ENCODE data around the gene TAX1BP1.

Gene TAX1BP1

DNA sequence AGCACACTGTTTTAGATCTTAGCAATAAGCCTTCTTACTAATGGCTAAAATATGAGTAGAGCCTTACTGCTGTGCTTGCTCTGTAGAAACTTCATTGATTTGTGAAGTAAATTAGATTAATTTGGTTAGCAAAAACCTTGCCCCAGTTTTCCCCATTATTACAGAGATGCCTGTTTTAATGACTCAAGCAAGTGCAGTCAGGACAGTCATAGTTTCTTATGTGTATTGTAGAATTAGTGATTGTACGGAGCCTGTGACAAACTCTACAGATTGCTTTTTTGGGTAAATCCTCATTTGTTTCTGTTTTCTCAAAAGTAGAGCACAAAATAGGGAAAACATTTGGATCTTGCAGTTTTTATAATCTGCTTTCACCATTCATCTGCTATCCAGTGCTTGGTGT is 7.0 kb downstream of the TAX1BP1 start:
- TF ChIP-seq, protein P1, sequence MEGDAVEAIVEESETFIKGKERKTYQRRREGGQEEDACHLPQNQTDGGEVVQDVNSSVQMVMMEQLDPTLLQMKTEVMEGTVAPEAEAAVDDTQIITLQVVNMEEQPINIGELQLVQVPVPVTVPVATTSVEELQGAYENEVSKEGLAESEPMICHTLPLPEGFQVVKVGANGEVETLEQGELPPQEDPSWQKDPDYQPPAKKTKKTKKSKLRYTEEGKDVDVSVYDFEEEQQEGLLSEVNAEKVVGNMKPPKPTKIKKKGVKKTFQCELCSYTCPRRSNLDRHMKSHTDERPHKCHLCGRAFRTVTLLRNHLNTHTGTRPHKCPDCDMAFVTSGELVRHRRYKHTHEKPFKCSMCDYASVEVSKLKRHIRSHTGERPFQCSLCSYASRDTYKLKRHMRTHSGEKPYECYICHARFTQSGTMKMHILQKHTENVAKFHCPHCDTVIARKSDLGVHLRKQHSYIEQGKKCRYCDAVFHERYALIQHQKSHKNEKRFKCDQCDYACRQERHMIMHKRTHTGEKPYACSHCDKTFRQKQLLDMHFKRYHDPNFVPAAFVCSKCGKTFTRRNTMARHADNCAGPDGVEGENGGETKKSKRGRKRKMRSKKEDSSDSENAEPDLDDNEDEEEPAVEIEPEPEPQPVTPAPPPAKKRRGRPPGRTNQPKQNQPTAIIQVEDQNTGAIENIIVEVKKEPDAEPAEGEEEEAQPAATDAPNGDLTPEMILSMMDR (IDR thresholded peaks at IDR 0.05; ENCODE audit: borderline replicate concordance, insufficient read depth, low read depth, low read length) = no peak
- no peak overlapping the region for H3K4me3 ChIP-seq (ENCODE audit: low read depth, low read length)

- TF ChIP-seq, protein P1 (IDR thresholded peaks at IDR 0.05; ENCODE audit: borderline replicate concordance, insufficient read depth, low read depth, low read length) = no peak
- no peak overlapping the region for H3K4me3 ChIP-seq (ENCODE audit: low read depth, low read length)
Observed at GRCh38 chr7:27747589-27748368, 7.8 kb downstream of the TAX1BP1 start.

GRCh38 chr7:27750316-27750715 is 10.4 kb downstream of the TAX1BP1 start:
- TF ChIP-seq, protein P1 (IDR thresholded peaks at IDR 0.05; ENCODE audit: borderline replicate concordance, insufficient read depth, low read depth, low read length) = no peak
- H3K4me3 ChIP-seq (ENCODE audit: low read depth, low read length) = no peak overlapping the region

DNA sequence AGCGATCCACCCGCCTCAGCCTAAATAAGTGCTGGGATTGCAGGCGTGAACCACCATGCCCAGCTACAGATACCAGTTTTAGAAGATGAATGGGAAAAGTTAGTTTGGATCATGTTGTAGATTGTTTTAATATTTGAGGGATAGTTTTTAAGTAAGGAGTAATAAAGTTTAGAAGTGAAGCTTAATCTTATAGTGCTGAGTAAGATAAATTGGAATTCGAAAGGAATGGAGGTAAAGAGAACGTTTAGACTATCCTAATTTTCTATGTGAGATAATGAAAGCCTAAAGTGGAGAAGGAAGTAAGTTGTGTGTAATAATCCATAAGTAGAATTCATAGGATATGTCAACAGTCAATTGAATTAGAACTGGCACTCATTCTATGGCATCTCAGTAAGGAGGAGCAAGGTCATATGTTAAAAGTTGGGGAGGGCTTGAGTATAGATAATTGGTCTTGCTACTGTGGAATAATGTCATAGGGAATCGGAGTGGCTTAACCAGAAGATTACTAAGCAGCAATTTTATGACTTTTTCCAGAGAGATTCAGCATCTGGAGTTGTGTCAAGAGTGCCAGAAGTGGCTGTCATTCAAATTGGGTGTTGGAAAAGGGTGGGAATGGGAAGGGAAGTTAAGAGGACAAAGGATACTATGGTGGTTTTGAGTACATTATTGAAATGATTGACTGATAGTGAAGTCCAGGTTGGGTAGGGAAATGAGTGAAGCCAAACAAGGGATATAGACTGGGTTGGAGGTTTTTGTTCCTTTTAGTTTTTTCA is 12.1 kb downstream of the TAX1BP1 start:
- no peak overlapping the region for H3K4me3 ChIP-seq (ENCODE audit: low read depth, low read length)
- TF ChIP-seq, protein P1 (IDR thresholded peaks at IDR 0.05; ENCODE audit: borderline replicate concordance, insufficient read depth, low read depth, low read length) = no peak

GRCh38 chr7:27753863-27754262 is 13.9 kb downstream of the TAX1BP1 start:
- H3K4me3 ChIP-seq (ENCODE audit: low read depth, low read length) = no peak overlapping the region
- TF ChIP-seq, protein P1 (IDR thresholded peaks at IDR 0.05; ENCODE audit: borderline replicate concordance, insufficient read depth, low read depth, low read length) = no peak

- no peak overlapping the region for H3K4me3 ChIP-seq (ENCODE audit: low read depth, low read length)
- TF ChIP-seq, protein P1 (IDR thresholded peaks at IDR 0.05; ENCODE audit: borderline replicate concordance, insufficient read depth, low read depth, low read length) = no peak
Observed at GRCh38 chr7:27756298-27756697, 16.3 kb downstream of the TAX1BP1 start.
